ENCODE measurements around the gene NEUROD2.

The NEUROD2 gene

GRCh38 chr17:39598047-39598481, 9.7 kb downstream of the NEUROD2 start:
- DNase-seq (ENCODE audit: low read depth), result no peak
- no peak for TF ChIP-seq CTCF (IDR thresholded peaks at IDR 0.05; ENCODE audit: insufficient read depth, low read depth, low read length, missing control alignments)
- no peak overlapping the region for H3K4me3 ChIP-seq (ENCODE audit: low read depth, low read length)

GRCh38 chr17:39597372-39598046, 10.2 kb downstream of the NEUROD2 start:
- no peak for TF ChIP-seq CTCF (IDR thresholded peaks at IDR 0.05; ENCODE audit: insufficient read depth, low read depth, low read length, missing control alignments)
- DNase-seq (ENCODE audit: low read depth), result no peak
- no peak overlapping the region for H3K4me3 ChIP-seq (ENCODE audit: low read depth, low read length)

- no peak for TF ChIP-seq CTCF (IDR thresholded peaks at IDR 0.05; ENCODE audit: insufficient read depth, low read depth, low read length, missing control alignments)
- H3K4me3 ChIP-seq (ENCODE audit: low read depth, low read length), result no peak overlapping the region
- DNase-seq (ENCODE audit: low read depth), result no peak
Measured at GRCh38 chr17:39596543-39597267, 11.0 kb downstream of the NEUROD2 start.

GRCh38 chr17:39595928-39596510, 11.7 kb downstream of the NEUROD2 start:
- no peak for TF ChIP-seq CTCF (IDR thresholded peaks at IDR 0.05; ENCODE audit: insufficient read depth, low read depth, low read length, missing control alignments)
- no peak for DNase-seq (ENCODE audit: low read depth)
- no peak overlapping the region for H3K4me3 ChIP-seq (ENCODE audit: low read depth, low read length)

- H3K4me3 ChIP-seq (ENCODE audit: low read depth, low read length), result no peak overlapping the region
- no peak for DNase-seq (ENCODE audit: low read depth)
- no peak for TF ChIP-seq CTCF (IDR thresholded peaks at IDR 0.05; ENCODE audit: insufficient read depth, low read depth, low read length, missing control alignments)
Measured at GRCh38 chr17:39595294-39595693, 12.4 kb downstream of the NEUROD2 start.

GRCh38 chr17:39593371-39593770, 14.3 kb downstream of the NEUROD2 start:
- H3K4me3 ChIP-seq (ENCODE audit: low read depth, low read length), result no peak overlapping the region
- DNase-seq (ENCODE audit: low read depth), result no peak
- no peak for TF ChIP-seq CTCF (IDR thresholded peaks at IDR 0.05; ENCODE audit: insufficient read depth, low read depth, low read length, missing control alignments)

Data from GM12865 (cell line).